ENCODE results near the gene COL19A1. TPM values are rescaled to one million over a fixed set of nuclear protein-coding genes. Genes with fewer than 3 reads are reported as not detected.

Gene COL19A1
- total and polyA plus RNA-seq, 9 of the 15 experiments (the other 6 are each of a cell fraction or from before 2014, with no cell fraction given): not detected

DNA sequence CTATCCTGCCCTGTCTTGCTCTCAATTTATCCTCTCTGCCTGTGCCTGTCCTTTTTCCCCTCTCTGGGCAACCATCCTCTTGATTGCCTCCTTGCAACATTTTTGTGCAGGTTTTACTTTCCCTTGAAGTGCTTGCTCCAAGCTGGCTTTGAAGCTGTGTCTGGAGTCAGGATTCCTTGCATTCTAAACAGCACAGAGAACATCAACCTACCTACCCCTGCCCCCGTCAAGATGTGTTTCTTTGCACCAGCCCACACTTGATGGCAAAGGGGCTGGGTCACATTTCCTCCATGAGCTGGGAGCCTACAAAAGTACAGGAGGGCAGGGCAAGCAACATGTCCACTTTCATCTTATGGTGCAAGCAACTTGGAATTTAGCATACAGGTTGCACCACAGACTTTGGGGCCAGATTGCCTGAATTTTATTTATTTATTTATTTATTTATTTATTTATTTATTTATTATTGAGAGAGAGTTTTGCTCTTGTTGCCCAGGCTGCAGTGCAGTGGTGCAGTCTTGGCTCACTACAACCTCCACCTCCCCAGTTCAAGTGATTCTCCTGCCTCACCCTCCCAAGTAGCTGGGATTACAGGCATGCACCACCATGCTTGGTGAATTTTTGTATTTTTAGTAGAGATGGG, 206.3 kb downstream of the COL19A1 start:
- ChIA-PET POLR2A (no interaction called here), CTCF (ENCODE audit: low intra/inter-chr PET ratio) (no interaction called here)
- H3K9me3 ChIP-seq (replicated peaks; ENCODE audit: control insufficient read depth, insufficient read depth, low read depth, low read length): no peaks in the 10 kb centered on the region
- no peaks in the 10 kb centered on the region for H3K27me3 ChIP-seq (ENCODE audit: control insufficient read depth in 2 of 2, insufficient read depth in 2 of 2, low read length in 2 of 2)
- in situ Hi-C loops (cut with MboI) (no loop called here), intact Hi-C loops (cut with micrococcal nuclease) (no loop called here)
- H3K4me1 ChIP-seq (replicated peaks in 1 of 2; ENCODE audit: control insufficient read depth in 2 of 2, insufficient read depth in 2 of 2, low read length in 2 of 2): no peaks in the 10 kb centered on the region
- no peaks in the 10 kb centered on the region for H4K20me1 ChIP-seq (replicated peaks; ENCODE audit: control insufficient read depth, insufficient read depth, low read length)
- no peak for ATAC-seq
- no peak overlapping the region for H2AFZ ChIP-seq (ENCODE audit: low read depth, low read length)
- BruUV-seq (replicated peaks): no TSS peak
- no peak overlapping the region for H3K9ac ChIP-seq (ENCODE audit: insufficient read depth in 1 of 2, low read depth in 2 of 2, low read length in 2 of 2)
- no peaks in the 10 kb centered on the region for H3K79me2 ChIP-seq (ENCODE audit: control insufficient read depth, insufficient read depth, low read length)
- TF ChIP-seq ZNF217 (CRISPR knock-in tag; IDR thresholded peaks at IDR 0.05): no peak
- TF ChIP-seq ZBED1 (IDR thresholded peaks at IDR 0.05): no peak
- TF ChIP-seq CBX2 (IDR thresholded peaks at IDR 0.05; ENCODE audit: insufficient read depth, low read length, poor library complexity, severe bottlenecking): no peak
- no peak for TF ChIP-seq SAP30 (IDR thresholded peaks at IDR 0.05; ENCODE audit: borderline replicate concordance, insufficient read depth, low read depth, low read length, poor library complexity, severe bottlenecking)
- TF ChIP-seq ESRRA (IDR thresholded peaks at IDR 0.05; ENCODE audit: borderline replicate concordance, low read depth): no peak
- TF ChIP-seq KDM5B (IDR thresholded peaks at IDR 0.05; ENCODE audit: insufficient replicate concordance, low read depth, low read length): no peak
- TF ChIP-seq PCBP1 (IDR thresholded peaks at IDR 0.05; ENCODE audit: low read depth, low read length, poor library complexity, severe bottlenecking): no peak
- TF ChIP-seq RFX1 (IDR thresholded peaks at IDR 0.05): no peak
- no peak for TF ChIP-seq ARID2 (IDR thresholded peaks at IDR 0.05)
- no peak for TF ChIP-seq ZNF23 (CRISPR knock-in tag; IDR thresholded peaks at IDR 0.05)
- TF ChIP-seq LCOR (CRISPR knock-in tag; IDR thresholded peaks at IDR 0.05): no peak
- TF ChIP-seq, protein P1, sequence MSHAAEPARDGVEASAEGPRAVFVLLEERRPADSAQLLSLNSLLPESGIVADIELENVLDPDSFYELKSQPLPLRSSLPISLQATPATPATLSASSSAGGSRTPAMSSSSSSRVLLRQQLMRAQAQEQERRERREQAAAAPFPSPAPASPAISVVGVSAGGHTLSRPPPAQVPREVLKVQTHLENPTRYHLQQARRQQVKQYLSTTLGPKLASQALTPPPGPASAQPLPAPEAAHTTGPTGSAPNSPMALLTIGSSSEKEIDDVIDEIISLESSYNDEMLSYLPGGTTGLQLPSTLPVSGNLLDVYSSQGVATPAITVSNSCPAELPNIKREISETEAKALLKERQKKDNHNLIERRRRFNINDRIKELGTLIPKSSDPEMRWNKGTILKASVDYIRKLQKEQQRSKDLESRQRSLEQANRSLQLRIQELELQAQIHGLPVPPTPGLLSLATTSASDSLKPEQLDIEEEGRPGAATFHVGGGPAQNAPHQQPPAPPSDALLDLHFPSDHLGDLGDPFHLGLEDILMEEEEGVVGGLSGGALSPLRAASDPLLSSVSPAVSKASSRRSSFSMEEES (CRISPR knock-in tag; IDR thresholded peaks at IDR 0.05): no peak
- no peak for TF ChIP-seq TSC22D4 (tag; IDR thresholded peaks at IDR 0.05)
- no peak for TF ChIP-seq POLR2H (tag; IDR thresholded peaks at IDR 0.05; ENCODE audit: low read depth)
- TF ChIP-seq ZNF766 (CRISPR knock-in tag; conservative IDR thresholded peaks at IDR 0.05): no peak
- no peak for TF ChIP-seq RBFOX2 (IDR thresholded peaks at IDR 0.05; ENCODE audit: low read depth, low read length)
- no peak overlapping the region for H3K27ac ChIP-seq (ENCODE audit: extremely low read depth, low read depth, low read length)
- H3K36me3 ChIP-seq (ENCODE audit: control insufficient read depth, insufficient read depth, low read length): no peaks in the 10 kb centered on the region
- H3K9me1 ChIP-seq (ENCODE audit: control insufficient read depth, insufficient read depth, low read length): no peaks in the 10 kb centered on the region
- no peak overlapping the region for H3K4me3 ChIP-seq
- 0% methylated on average over 1 of the region's 1 CpG for WGBS (ENCODE audit: insufficient coverage, low coverage, missing lambda C conversion rate)
- no peak for FAIRE-seq
- no peak overlapping the region for H3K4me2 ChIP-seq (ENCODE audit: insufficient read depth, low read length)
- no peak for DNase-seq (ENCODE audit: extremely low read depth in 1 of 4, low spot score in 3 of 4)
